Heart left ventricle (tissue), 13 donors: ENCODE results near the gene COL28A1.

Experiments used
- CTCF ChIP-seq, 12 donors: fragments of 200-600 bp; sonication (generic) in 4 of 12; IDR thresholded peaks; one replicate each; pipeline versions ENCODE4 v1.5.0 to v1.8.0; 2018 to 2022; ENCODE audit warnings: antibody characterized with exemption in 12 of 12, mild to moderate bottlenecking in 5 of 12
- POLR2A ChIP-seq, 2 donors: fragments of 450-650 bp; IDR thresholded peaks; one replicate each; pipeline ENCODE4 v1.6.1; 2017; ENCODE audit warnings: antibody characterized with exemption in 2 of 2, mild to moderate bottlenecking in 2 of 2, moderate library complexity in 2 of 2
- donor health status: ischemic (EF 13 %, LVEDD 7.1; RV severe dilation, severe dysfunction).
- donor health status: DM: no; HTN: yes; CAD: no.
- donor health status: DM: no; HTN: no; CAD: no.
- donor health status: ischemic (EF 25% LVEDD 6.9; RV normal size, moderate dysfunction).
- donor health status: ischemic (EF 25% LVEDD 5.7; RV mildly dilated, moderate dysfunction).
- donor health status: ischemic (EF 35%, LVEDD 5.7; RV mildly dilated, moderate dysfunction).
- donor health status: nonischemic (EF 11% LVEDD 7.7; RV severe dilation, severe dysfunction).
- donor health status: DM: yes; HTN: yes; CAD: no.
- donor health status: PGD.
- donor health status: ischemic (EF 29% LVEDD 5.4; RV normal size, mild dysfunction).
- donor health status: nonischemic (EF 23%, LVEDD 6.1; RV moderate dilation, normal function).

GRCh38 chr7:7516156-7516555 lies 19.5 kb downstream of the COL28A1 start:
- TF ChIP-seq CTCF (IDR thresholded peaks at IDR 0.05): no peak
- TF ChIP-seq POLR2A (IDR thresholded peaks at IDR 0.05): no peak
